KMS-11 (cell line): ENCODE measurements around the gene DNAJC21.

ENCODE experiments used
- H2AFZ ChIP-seq: fragments of 200-600 bp; sonication (generic); 2 replicates; pipeline ENCODE4 v1.6.1; 2016; ENCODE audit warnings: antibody characterized with exemption, mixed run types, low read depth
- H3K27ac ChIP-seq: fragments of 200-600 bp; sonication (generic); 2 replicates; pipeline ENCODE4 v1.6.1; 2016; ENCODE audit warnings: mild to moderate bottlenecking, mixed run types
- H3K27me3 ChIP-seq: fragments of 200-600 bp; sonication (generic); 2 replicates; pipeline ENCODE4 v1.6.1; 2017; ENCODE audit warnings: mild to moderate bottlenecking, low read depth, mixed run types, moderate library complexity; ENCODE audit not compliant: insufficient read depth
- H3K36me3 ChIP-seq: fragments of 200-600 bp; sonication (generic); 2 replicates; pipeline ENCODE4 v1.6.1; 2017; ENCODE audit warnings: mild to moderate bottlenecking, mixed run types; ENCODE audit not compliant: insufficient read depth
- H3K4me1 ChIP-seq: fragments of 200-600 bp; sonication (generic); 2 replicates; pipeline ENCODE4 v1.6.1; 2016; ENCODE audit warnings: mild to moderate bottlenecking, low read depth, mixed run types; ENCODE audit not compliant: poor library complexity, severe bottlenecking
- H3K4me2 ChIP-seq: fragments of 200-600 bp; sonication (generic); 2 replicates; pipeline ENCODE4 v1.7.0; 2016; ENCODE audit warnings: mild to moderate bottlenecking, mixed run types
- H3K4me3 ChIP-seq: fragments of 200-600 bp; sonication (generic); IDR thresholded peaks from 2 replicates; pipeline ENCODE4 v1.6.1; 2017; ENCODE audit warnings: low read depth, low read length, mixed read lengths; ENCODE audit not compliant: insufficient read depth
- H3K79me2 ChIP-seq: fragments of 200-600 bp; sonication (generic); 2 replicates; pipeline ENCODE4 v1.6.1; 2016; ENCODE audit warnings: low read depth, mixed run types; ENCODE audit not compliant: insufficient read depth
- H3K9ac ChIP-seq: fragments of 200-600 bp; sonication (generic); 2 replicates; pipeline ENCODE4 v1.6.1; 2016; ENCODE audit warnings: mild to moderate bottlenecking, mixed run types
- H4K20me1 ChIP-seq: fragments of 200-600 bp; sonication (generic); 2 replicates; pipeline ENCODE4 v1.6.1; 2016; ENCODE audit warnings: mild to moderate bottlenecking, mixed run types; ENCODE audit not compliant: insufficient read depth
- CTCF ChIP-seq: fragments of 200-600 bp; sonication (generic); conservative IDR thresholded peaks from 2 replicates; pipeline ENCODE4 v1.6.1; 2017; ENCODE audit warnings: low read depth, mild to moderate bottlenecking, antibody characterized with exemption, low read length, moderate library complexity, mixed read lengths

Gene DNAJC21

GRCh38 chr5:34930462-34930844 lies 1.1 kb downstream of the DNAJC21 start:
- H3K36me3 ChIP-seq, result peaks cover 2% of the 10 kb centered on the region; the same call in 1 of the 2 replicates
- H3K79me2 ChIP-seq, result peaks cover 53% of the 10 kb centered on the region
- H3K4me1 ChIP-seq, result peaks cover 18% of the 10 kb centered on the region
- peak overlapping the region; percentile 87 for H3K9ac ChIP-seq
- no peaks in the 10 kb centered on the region; the same call in 1 of the 2 replicates for H4K20me1 ChIP-seq
- no peaks in the 10 kb centered on the region for H3K27me3 ChIP-seq
- peak overlapping the region; percentile 82 for H3K4me2 ChIP-seq
- peak overlapping the region; percentile 75 for H3K27ac ChIP-seq
- no peak overlapping the region for H3K4me3 ChIP-seq
- H2AFZ ChIP-seq, result peak overlapping the region; percentile 85; the same call in 1 of the 2 replicates
- no peak for TF ChIP-seq CTCF

GRCh38 chr5:34930870-34931269 lies 1.5 kb downstream of the DNAJC21 start:
- no peak overlapping the region for H3K4me3 ChIP-seq
- peak overlapping the region; percentile 87; the same call in 1 of the 2 replicates for H3K9ac ChIP-seq
- H3K36me3 ChIP-seq, result no peaks in the 10 kb centered on the region
- no peak for TF ChIP-seq CTCF
- H3K27ac ChIP-seq, result peak overlapping the region; percentile 75; the same call in 1 of the 2 replicates
- peaks cover 53% of the 10 kb centered on the region for H3K79me2 ChIP-seq
- H3K4me1 ChIP-seq, result peaks cover 18% of the 10 kb centered on the region
- no peaks in the 10 kb centered on the region for H4K20me1 ChIP-seq
- H3K27me3 ChIP-seq, result no peaks in the 10 kb centered on the region
- peak overlapping the region; percentile 82 for H3K4me2 ChIP-seq
- no peak overlapping the region for H2AFZ ChIP-seq

- H3K27ac ChIP-seq, result no peak overlapping the region
- no peak overlapping the region for H3K4me2 ChIP-seq
- H2AFZ ChIP-seq, result no peak overlapping the region
- H4K20me1 ChIP-seq, result no peaks in the 10 kb centered on the region
- no peaks in the 10 kb centered on the region for H3K36me3 ChIP-seq
- no peaks in the 10 kb centered on the region for H3K27me3 ChIP-seq
- H3K4me3 ChIP-seq, result no peak overlapping the region
- H3K9ac ChIP-seq, result no peak overlapping the region
- H3K4me1 ChIP-seq, result peaks cover 18% of the 10 kb centered on the region
- peaks cover 53% of the 10 kb centered on the region for H3K79me2 ChIP-seq
- TF ChIP-seq CTCF, result no peak
These were observed 3.6 kb downstream of the DNAJC21 start for GRCh38 chr5:34932947-34933346.

- H3K9ac ChIP-seq, result no peak overlapping the region
- no peak overlapping the region for H3K4me3 ChIP-seq
- no peak for TF ChIP-seq CTCF
- H4K20me1 ChIP-seq, result no peaks in the 10 kb centered on the region
- no peaks in the 10 kb centered on the region; the same call in 1 of the 2 replicates for H3K36me3 ChIP-seq
- no peak overlapping the region for H3K4me2 ChIP-seq
- H3K4me1 ChIP-seq, result no peaks in the 10 kb centered on the region
- H3K79me2 ChIP-seq, result no peaks in the 10 kb centered on the region
- no peak overlapping the region for H3K27ac ChIP-seq
- no peak overlapping the region for H2AFZ ChIP-seq
- H3K27me3 ChIP-seq, result no peaks in the 10 kb centered on the region
These were observed 12.6 kb downstream of the DNAJC21 start for GRCh38 chr5:34941936-34942335.
